ENCODE measurements around the gene GRIK3.
"Not testable (repeated sequence)": the region's sequence is repeated elsewhere in the genome, so short reads cannot be mapped to it uniquely, and the experiment has no call there.

GRIK3 gene

DNA sequence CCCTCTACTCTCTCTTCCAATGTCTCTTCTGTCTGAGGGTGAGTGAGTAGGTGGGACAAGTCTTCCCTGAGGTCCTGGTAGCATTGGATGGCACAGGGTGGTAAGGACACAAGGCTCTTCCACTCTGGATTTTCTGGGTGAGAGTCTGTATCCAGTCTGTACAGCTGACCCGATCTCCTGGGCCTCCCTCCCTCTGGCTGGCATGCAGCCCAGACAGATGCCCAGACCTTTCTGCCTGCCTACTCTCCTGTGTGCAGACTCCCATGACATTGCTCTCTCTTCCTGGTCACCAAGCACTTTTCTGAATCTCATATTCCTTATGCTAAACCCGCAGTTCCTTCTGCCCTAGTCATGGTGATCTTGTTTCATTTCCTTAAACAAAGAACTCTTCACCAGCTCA is 100.3 kb downstream of the GRIK3 start:
- no peak for DNase-seq

DNA sequence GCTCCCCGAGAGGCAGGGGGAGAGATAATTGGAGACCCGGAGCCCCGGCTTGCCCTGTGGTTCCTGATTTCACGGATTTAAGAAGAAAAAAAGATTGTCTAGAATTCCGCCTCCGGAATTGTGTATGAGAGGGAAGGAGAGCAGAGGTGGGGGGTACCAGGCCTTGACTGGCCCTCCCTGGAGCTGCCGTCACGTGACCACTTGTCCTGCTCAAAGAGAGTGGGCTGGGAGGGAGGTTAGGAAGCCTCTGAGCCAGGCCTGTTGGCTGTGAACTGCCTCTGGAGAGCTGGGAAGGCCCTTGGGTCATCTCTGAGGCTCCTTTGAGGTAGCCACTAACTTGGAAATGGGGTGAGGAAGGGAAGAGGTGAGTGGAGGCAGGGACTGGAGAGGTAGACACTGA is 106.5 kb downstream of the GRIK3 start:
- no peak for DNase-seq

GRCh38 chr1:36925251-36925650 is 109.1 kb downstream of the GRIK3 start:
- DNase-seq = no peak

DNA sequence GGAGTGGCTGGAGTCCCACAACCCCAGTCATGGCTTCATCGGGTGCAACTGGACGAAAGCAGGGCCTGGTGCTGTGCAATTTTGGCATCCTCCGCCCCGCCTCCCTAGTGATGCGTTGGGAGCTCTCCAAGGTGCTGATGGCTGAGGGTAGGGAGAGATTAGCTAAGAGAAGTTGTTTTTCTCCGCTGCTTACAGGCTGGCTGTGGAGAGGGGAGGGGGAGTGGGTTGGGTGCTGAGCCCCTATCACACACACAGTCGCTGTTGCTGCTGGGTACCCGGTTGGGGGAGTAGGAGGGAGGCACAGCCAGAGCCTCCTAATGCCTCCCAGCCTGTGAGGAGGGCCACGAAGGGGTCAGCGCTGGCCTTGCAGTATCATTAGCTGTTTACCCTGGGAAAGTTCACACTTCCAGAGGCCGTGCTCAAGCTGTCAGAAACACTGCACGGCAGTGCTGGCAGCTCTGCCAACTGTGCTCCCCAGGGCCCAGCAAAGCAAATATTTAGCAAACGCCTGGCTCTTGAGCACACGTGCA is 110.0 kb downstream of the GRIK3 start:
- peak; percentile 12 for DNase-seq

DNA sequence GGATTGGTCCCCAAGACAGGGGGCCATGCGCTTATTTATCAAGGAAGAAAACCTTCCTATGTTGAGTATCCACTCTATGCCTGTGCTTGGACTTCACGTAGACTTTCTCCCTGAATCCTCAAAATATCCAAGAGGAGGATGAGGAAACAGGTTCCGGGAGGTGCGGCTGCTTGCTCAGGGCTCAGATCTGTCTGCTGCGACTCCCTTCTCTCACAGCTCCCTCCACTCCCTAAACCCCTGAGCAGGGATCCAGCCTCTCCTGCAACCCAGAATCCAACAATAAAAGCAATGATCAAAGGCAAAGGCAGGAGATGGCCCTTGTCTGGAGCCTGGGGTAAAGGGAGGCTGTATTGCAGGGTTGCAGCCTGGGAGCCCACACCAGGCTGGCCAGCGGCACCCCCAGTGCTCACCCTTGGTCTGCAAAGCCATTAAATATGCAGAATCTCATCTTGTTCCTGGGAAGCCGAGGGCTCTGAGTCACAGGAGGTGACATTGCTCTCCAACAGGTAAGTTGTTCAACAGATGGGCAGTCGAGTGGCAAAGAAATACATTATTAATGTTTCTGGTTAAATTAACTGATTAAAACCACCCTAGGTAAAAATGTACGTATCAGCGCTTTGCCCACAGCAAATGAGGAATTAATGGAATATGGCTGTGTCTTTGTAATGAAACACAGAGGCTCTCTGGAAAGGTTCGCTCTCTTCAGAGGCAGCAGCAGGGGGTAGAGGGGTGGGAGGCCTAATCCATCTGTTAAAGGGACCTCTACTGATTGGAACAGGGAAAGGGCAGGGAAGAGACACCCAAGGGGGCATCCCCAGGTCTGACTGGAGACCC is 111.5 kb downstream of the GRIK3 start:
- DNase-seq = no peak

DNA sequence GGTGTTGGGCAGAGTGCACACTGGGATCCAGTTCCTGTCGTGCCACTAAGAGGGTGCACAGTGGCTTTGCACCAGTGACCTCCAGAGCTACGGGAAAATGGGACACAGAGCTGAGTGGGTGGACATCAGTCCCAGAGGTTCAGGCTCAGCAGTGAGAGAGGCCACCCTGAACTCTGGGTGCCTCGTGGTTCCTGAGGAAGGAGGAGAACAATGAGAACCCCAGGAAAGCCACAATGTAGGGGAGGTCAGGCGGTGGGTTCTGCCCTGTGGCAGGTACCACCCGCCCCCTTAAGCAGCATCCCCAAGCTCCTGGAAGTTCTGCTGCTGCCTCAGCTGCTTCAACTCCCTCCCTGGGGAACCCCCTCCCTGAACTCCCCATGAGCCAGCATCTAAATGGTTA is 112.2 kb downstream of the GRIK3 start:
- DNase-seq = no peak

DNA sequence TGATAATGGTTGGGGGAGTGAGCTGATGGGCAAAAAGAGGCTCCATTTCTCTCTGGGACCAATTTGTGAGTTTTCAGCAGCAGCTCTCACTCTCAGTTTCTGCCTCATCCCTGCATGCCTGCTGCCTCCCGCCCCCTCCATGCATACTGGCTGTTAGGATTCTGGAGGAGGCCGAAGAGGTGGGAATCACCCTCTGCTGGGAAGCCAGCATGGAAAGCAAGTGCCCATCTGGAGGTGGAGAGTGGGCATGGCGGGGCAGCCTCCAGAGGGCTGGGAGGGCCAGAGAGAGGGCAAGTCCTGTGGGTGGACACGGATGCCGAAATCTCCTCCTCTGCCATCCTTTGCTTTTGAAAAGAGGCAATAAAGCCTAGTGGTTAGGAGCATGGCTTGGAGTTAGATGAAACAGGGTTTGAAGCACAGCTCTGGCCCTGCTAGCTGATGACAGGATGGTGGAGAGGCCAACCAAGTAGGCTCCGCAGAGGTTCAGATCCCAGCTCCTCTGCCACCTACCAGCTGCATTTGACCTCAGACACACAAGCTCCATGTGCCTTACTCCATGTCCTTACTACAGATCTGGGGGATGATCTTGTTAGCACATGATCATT is 113.4 kb downstream of the GRIK3 start:
- DNase-seq = no peak

GRCh38 chr1:36920371-36920770 is 113.9 kb downstream of the GRIK3 start:
- no peak for DNase-seq

GRCh38 chr1:36919491-36920145 is 114.7 kb downstream of the GRIK3 start:
- DNase-seq = no peak

GRCh38 chr1:36918604-36919003 is 115.7 kb downstream of the GRIK3 start:
- DNase-seq = no peak

- DNase-seq = not testable (repeated sequence)
Observed at GRCh38 chr1:36916542-36916941, 117.8 kb downstream of the GRIK3 start.

DNA sequence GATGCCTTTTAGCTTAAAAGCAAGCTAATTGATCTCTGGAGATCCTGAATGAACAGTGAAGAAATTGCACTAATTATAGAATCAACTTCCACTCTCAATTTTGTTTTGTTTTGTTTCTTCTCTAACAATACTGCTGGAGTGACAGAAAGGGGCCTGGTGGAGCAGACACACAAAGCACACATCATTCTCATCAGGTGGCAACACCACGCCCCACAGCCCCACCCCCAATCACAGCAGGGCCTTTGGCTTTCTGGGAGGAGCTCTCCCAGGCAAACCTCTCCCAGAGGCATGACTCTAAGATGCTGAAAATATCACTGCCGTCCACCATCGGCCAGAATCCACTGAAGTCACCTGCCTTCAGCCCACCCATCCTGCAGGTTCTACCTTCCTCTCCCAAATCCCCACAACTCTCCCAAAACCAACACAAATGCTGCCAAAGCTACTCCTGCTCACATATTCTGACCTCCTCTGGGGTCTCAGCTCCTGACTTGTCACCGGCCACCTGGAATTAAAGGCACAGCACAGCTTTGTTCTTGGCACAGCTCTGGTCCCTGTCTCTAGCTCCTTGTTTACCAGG is 120.7 kb downstream of the GRIK3 start:
- no peak for DNase-seq

DNA sequence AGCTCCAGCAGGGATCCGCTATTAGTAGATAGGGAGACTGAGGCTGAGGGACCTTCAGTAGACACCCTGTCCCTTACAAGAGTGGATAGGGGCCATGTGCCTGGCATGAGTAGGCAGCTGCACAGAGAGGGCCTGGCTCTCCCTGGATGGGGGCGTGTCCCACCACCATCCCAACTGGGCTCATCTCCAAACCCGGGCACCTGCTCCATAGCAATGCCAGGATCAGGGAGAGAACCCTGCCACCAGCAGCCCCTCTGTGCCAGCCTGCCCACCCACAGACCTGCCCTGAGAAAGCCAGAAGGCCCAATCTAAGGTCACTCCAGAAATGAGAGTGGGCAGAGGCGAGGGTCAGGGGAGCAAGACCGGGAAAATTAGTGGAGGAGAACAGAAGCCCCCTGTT is 121.3 kb downstream of the GRIK3 start:
- no peak for DNase-seq

DNA sequence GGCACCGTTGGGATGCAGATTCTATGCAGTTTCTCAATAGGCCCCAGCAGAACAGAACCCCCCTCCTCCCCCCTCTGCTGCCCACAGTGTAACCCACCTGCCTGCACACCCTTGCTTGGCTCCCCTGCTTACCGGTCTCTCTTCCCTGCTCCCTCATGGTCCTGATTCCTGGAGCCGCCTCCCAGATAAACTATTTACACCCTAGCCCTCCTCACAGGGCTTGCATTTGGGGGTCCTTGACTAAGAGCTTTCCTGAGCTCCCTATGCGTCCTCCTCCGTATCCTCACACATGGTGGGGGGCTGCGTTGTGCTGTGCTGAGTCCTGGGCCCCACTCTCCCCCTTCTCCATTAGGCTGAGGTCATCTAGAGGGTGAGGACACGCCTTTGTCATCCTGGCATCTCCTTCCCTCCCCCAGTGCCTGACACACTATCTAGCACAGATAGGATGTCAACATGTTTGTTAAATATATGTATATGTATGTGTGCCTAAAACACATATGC is 121.9 kb downstream of the GRIK3 start:
- no peak for DNase-seq

GRCh38 chr1:36911561-36912364 is 122.6 kb downstream of the GRIK3 start:
- DNase-seq = no peak

- DNase-seq = no peak
Observed at GRCh38 chr1:36910886-36911540, 123.3 kb downstream of the GRIK3 start.

DNA sequence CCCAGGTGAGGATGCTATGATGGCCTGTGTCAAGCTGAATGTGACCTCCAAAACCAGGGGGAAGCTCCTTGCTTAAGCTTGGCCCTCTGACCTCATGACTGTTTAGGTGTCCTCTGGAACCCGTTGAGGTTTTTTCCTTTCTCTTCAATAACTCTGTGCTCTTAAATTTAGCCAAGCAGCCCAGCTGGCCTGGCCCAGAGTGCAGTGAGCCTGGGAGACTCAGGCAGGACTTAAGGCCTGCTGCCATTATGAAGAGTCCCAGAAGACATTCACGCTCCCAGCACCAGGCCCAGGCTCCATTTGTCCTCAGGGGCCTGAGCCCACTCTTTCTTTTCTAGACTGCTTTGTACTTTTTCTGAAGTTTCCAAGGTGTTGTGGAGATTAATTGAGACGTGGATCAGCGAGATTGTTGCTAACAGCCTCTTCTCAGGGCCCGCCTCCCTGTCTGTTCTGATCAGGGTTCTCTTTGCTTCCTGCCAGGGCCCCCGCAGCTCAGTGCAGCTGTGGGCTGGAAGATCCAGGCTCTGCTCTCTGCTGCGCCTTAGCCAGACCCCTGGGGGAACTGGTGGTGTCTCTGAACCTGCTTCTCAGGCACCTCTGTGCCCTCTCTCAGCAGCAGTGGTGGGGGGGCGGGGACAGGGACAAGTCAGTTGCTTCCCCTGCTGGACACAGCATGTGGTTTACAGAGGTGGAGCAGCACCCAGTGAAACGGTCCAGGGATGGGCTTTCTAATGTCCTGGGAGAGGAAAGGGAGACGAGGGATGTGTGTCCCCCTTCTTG is 124.2 kb downstream of the GRIK3 start:
- DNase-seq = no peak

DNA sequence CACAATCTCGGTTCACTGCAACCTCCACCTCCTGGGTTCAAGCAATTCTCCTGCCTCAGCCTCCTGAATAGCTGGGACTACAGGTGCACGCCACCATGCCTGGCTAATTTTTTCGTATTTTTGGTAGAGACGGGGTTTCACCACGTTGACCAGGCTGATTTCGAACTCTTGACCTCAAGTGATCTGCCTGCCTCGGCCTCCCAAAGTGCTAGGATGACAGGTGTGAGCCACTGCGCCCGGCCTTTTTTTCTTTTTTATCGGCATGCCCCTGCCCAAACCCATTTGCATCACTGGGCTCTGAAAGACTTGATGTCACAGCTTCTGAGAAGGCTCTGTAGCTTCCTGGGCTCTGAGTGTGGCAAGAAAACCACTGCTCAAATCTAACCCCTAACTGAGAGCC is 125.0 kb downstream of the GRIK3 start:
- DNase-seq = not testable (repeated sequence)

GRCh38 chr1:36908096-36908495 is 126.2 kb downstream of the GRIK3 start:
- DNase-seq = no peak

DNA sequence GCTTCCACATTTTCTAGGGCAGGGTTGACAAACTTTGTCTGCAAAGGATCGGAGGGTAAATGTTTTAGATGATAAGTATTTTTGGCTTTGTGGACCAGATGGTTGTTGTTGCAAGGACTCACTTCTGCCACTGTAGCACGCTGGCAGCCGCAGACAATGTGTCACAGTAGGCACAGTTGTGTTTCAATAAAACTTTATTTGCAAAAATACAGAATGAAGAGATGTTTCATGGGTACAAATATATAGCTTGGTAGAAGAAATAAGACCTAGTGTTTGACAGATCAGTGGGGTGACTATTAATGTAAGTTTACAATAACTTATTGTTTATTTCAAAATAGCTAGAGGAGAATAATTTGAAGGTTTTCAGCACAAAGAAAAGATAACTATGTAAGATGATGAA is 127.8 kb downstream of the GRIK3 start:
- DNase-seq = no peak

DNA sequence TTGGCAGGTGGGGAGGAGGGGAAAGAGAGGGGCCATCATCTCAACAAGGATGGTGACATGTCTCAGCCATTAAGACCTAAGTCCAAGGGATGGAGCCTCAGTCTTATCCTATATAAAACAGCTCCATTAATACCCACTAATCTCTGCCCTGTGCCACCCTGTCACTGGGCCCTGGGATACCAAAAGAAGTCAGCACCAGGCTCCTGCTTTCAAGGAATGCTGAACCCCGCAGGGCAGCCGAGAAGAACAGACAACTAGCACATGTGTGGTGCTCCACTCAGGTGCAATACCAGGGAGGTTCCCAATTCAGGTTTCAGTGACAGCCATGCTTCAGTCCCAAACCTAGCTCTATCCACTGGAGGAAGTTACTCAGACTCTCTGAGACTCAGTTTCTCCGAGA is 128.4 kb downstream of the GRIK3 start:
- DNase-seq = no peak
